HEK293 (cell line): ENCODE results near the gene TMEM233.

ENCODE experiments used
- CTCF ChIP-seq: fragments of 450-650 bp; formaldehyde crosslinking; IDR thresholded peaks from 2 replicates; pipeline ENCODE4 v1.5.1; 2016; ENCODE audit warnings: missing biosample characterization, missing genetic modification characterization
- MYNN ChIP-seq: fragments of 450-650 bp; formaldehyde crosslinking; IDR thresholded peaks from 2 replicates; pipeline ENCODE4 v1.5.1; 2016; ENCODE audit warnings: missing biosample characterization, missing genetic modification characterization, borderline replicate concordance
- RBAK ChIP-seq: fragments of 450-650 bp; formaldehyde crosslinking; IDR thresholded peaks from 2 replicates; pipeline ENCODE4 v1.5.1; 2016; ENCODE audit warnings: missing biosample characterization, missing genetic modification characterization
- TCF7L2 ChIP-seq: IDR thresholded peaks from 2 replicates; pipeline ENCODE4 v1.6.1; 2011; ENCODE audit warnings: low read depth, mild to moderate bottlenecking, inconsistent platforms, low read length, moderate library complexity, borderline replicate concordance
- ZBTB21 ChIP-seq: fragments of 450-650 bp; formaldehyde crosslinking; IDR thresholded peaks from 2 replicates; pipeline ENCODE4 v1.5.1; 2017; ENCODE audit warnings: missing biosample characterization, missing genetic modification characterization
- ZFP41 ChIP-seq: fragments of 450-650 bp; formaldehyde crosslinking; IDR thresholded peaks from 2 replicates; pipeline ENCODE4 v1.5.1; 2016; ENCODE audit warnings: missing biosample characterization, missing genetic modification characterization, borderline replicate concordance
- ZNF114 ChIP-seq: fragments of 450-650 bp; formaldehyde crosslinking; IDR thresholded peaks from 2 replicates; pipeline ENCODE4 v1.5.0; 2017; ENCODE audit warnings: missing biosample characterization, missing genetic modification characterization
- ZNF133 ChIP-seq: fragments of 450-650 bp; formaldehyde crosslinking; IDR thresholded peaks from 2 replicates; pipeline ENCODE4 v1.5.1; 2016; ENCODE audit warnings: missing biosample characterization, missing genetic modification characterization
- ZNF174 ChIP-seq: fragments of 450-650 bp; formaldehyde crosslinking; IDR thresholded peaks from 2 replicates; pipeline ENCODE4 v1.5.0; 2017; ENCODE audit warnings: missing biosample characterization, mild to moderate bottlenecking, missing genetic modification characterization
- ZNF449 ChIP-seq: fragments of 450-650 bp; formaldehyde crosslinking; IDR thresholded peaks from 2 replicates; pipeline ENCODE4 v1.5.1; 2017; ENCODE audit warnings: missing biosample characterization, mild to moderate bottlenecking, missing genetic modification characterization, moderate library complexity
- ZNF596 ChIP-seq: fragments of 450-650 bp; IDR thresholded peaks from 2 replicates; pipeline ENCODE4 v1.5.0; 2018; ENCODE audit warnings: missing biosample characterization, mild to moderate bottlenecking, missing genetic modification characterization, moderate library complexity
- ZNF707 ChIP-seq: fragments of 450-650 bp; formaldehyde crosslinking; IDR thresholded peaks from 2 replicates; pipeline ENCODE4 v1.5.1; 2016; ENCODE audit warnings: missing biosample characterization, missing genetic modification characterization

DNA sequence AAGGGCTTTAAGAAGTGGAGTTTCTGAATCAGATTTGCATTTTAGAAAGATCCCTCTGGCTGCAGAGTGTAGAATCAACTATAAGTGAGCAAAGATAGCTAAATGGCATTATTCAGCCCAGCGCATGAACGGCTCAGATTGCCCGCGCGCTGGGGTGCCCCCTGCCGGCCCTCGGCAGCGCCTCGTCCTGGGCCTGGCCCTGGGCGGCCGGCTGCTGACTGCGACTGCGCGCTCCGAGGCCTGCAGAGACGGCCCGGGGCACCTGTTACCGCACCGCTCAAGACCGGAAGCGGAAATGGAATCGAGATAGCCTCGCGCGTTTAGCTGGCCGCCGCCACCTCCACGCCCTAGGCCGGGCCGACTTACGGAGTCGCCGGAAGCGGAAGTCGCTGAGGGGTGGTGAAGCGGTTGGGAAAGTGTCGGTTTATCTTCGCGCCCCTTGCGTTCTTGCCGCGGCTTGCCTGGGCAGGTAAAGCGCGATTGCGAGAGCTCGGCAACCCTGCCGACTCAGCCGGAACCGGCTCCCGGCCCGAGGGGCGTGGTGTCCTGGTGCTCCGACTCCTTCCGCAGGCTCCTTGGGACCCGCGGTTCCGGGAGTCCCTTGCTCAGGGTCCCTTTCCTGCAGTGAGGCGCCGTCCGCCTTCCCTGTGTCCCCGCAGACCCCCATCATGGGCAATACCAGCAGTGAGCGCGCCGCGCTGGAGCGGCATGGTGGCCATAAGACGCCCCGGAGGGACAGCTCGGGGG is 74.2 kb downstream of the TMEM233 start, which contains the start of gene PRKAB1:
- TF ChIP-seq CTCF (tag by site-specific recombination) (peak; percentile 95), TCF7L2 (no peak), ZNF114 (tag by site-specific recombination) (no peak), ZNF707 (tag by site-specific recombination) (no peak), ZFP41 (tag by site-specific recombination) (no peak), MYNN (tag by site-specific recombination) (no peak), ZNF596 (tag by site-specific recombination) (no peak), ZNF133 (no peak), ZBTB21 (tag by site-specific recombination) (no peak), ZNF174 (tag by site-specific recombination) (no peak), RBAK (tag by site-specific recombination) (no peak), ZNF449 (tag by site-specific recombination) (no peak)
